Pulmonary artery endothelial cell (primary cell): ENCODE data around the gene MASP2. TPM values are rescaled to one million over a fixed set of nuclear protein-coding genes. Genes with fewer than 3 reads are reported as not detected.
"Not testable (repeated sequence)": the region's sequence is repeated elsewhere in the genome, so short reads cannot be mapped to it uniquely, and the experiment has no call there.

Experiments
- DNase-seq: peaks from one replicate; pipeline ENCODE4 v3.0.0-alpha.2; 2011; ENCODE audit warnings: low read depth, low spot score
- total RNA-seq: library from RNA; depleted of rRNA; stranded (reverse); fragments of >200 nt; gene quantifications from 2 replicates; pipeline ENCODE4 v1.2.3, GENCODE V29; 2014

Gene MASP2
- total RNA-seq: 0.04 TPM in 1 of 2 replicates, not detected in the other

GRCh38 chr1:11046625-11047365 is at the start of gene MASP2:
Gene MASP2, minus strand, starts transcription at chr1:11047239. Its CDS starts 32 bp downstream, at chr1:11047207.
- no peak for DNase-seq

- not testable (repeated sequence) for DNase-seq
Observed at GRCh38 chr1:11083784-11084183, 36.7 kb upstream of the MASP2 start.

GRCh38 chr1:11080931-11081330 is 33.9 kb upstream of the MASP2 start:
- DNase-seq: no peak

GRCh38 chr1:11078631-11079030 is 31.6 kb upstream of the MASP2 start:
- no peak for DNase-seq

GRCh38 chr1:11073398-11073797 is 26.4 kb upstream of the MASP2 start:
- DNase-seq: not testable (repeated sequence)

- DNase-seq: no peak
Observed at GRCh38 chr1:11072216-11072917, 25.3 kb upstream of the MASP2 start.

- no peak for DNase-seq
Observed at GRCh38 chr1:11071463-11072215, 24.6 kb upstream of the MASP2 start.

GRCh38 chr1:11070876-11071275 is 23.8 kb upstream of the MASP2 start:
- DNase-seq: no peak

GRCh38 chr1:11068600-11069473 is 21.8 kb upstream of the MASP2 start:
- DNase-seq: no peak

- no peak for DNase-seq
Observed at GRCh38 chr1:11067716-11068599, 20.9 kb upstream of the MASP2 start.

- DNase-seq: no peak
Observed at GRCh38 chr1:11065796-11066195, 18.8 kb upstream of the MASP2 start.

- no peak for DNase-seq
Observed at GRCh38 chr1:11064942-11065341, 17.9 kb upstream of the MASP2 start.

- not testable (repeated sequence) for DNase-seq
Observed at GRCh38 chr1:11063937-11064537, 17.0 kb upstream of the MASP2 start.

GRCh38 chr1:11062965-11063401 is 15.9 kb upstream of the MASP2 start:
- DNase-seq: no peak

GRCh38 chr1:11061652-11062365 is 14.8 kb upstream of the MASP2 start:
- DNase-seq: no peak

GRCh38 chr1:11059968-11060830 is 13.2 kb upstream of the MASP2 start, which contains the start of gene SRM:
Gene SRM, minus strand, starts transcription at chr1:11060018. Its CDS starts 75 bp downstream, at chr1:11059943.
- peak; percentile 63 for DNase-seq

GRCh38 chr1:11059155-11059967 is 12.3 kb upstream of the MASP2 start:
- DNase-seq: no peak
